Measurements from ENCODE around the gene MIEF1. TPM values are rescaled to one million over a fixed set of nuclear protein-coding genes. Genes with fewer than 3 reads are reported as not detected.
"Not testable (repeated sequence)": the region's sequence is repeated elsewhere in the genome, so short reads cannot be mapped to it uniquely, and the experiment has no call there.

MIEF1 gene
- total RNA-seq, 1 donor from 2014 or later: 27.7 TPM

DNA sequence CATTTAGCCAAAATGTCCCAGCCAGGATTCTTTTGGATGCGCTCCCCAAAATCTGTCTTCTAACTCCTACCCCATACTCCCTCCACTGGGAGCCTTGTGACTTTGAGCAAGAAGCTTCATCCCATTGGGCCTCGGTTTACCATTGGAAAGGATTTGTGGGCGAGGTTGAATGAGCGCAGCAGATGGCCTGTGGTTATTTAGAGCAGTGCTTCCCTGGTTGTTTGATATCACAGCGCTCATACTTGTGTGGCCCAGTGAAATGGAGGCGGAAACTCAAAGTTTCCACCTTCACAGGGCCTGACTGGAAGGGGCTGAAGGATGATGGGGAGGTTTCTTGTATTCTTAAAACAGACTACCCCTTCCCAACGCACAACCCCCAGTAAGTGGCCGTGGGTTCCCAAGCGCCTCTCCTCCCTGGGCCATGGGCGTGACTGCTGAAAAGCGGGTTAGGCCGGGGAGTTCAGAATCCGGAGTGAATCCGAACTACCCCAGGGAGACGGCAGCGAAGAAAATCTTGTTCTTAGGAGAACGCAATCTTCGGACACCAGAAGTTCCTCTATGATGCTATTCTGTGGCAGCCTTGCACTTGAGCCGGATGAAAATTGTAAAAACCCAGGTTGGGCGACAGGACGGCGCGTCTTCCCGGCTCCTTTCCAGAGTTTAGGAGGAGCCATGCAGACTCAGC is 17.0 kb downstream of the MIEF1 start:
- H3K27me3 ChIP-seq (ENCODE audit: low read depth): no peaks in the 10 kb centered on the region
- peak overlapping the region; percentile 100 for H3K4me3 ChIP-seq
- peak; percentile 55 for DNase-seq
- intact Hi-C loops (cut with DNase I): no loop called here
- peaks cover 55% of the 10 kb centered on the region for H3K36me3 ChIP-seq
- peak in 1 of 2 donors; percentile 1 for ATAC-seq
- H3K4me1 ChIP-seq: peaks cover 40% of the 10 kb centered on the region
- TF ChIP-seq, protein P1, sequence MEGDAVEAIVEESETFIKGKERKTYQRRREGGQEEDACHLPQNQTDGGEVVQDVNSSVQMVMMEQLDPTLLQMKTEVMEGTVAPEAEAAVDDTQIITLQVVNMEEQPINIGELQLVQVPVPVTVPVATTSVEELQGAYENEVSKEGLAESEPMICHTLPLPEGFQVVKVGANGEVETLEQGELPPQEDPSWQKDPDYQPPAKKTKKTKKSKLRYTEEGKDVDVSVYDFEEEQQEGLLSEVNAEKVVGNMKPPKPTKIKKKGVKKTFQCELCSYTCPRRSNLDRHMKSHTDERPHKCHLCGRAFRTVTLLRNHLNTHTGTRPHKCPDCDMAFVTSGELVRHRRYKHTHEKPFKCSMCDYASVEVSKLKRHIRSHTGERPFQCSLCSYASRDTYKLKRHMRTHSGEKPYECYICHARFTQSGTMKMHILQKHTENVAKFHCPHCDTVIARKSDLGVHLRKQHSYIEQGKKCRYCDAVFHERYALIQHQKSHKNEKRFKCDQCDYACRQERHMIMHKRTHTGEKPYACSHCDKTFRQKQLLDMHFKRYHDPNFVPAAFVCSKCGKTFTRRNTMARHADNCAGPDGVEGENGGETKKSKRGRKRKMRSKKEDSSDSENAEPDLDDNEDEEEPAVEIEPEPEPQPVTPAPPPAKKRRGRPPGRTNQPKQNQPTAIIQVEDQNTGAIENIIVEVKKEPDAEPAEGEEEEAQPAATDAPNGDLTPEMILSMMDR (IDR thresholded peaks at IDR 0.05): no peak
- H3K27ac ChIP-seq: peak overlapping the region; percentile 100
- H3K9me3 ChIP-seq: no peaks in the 10 kb centered on the region

DNA sequence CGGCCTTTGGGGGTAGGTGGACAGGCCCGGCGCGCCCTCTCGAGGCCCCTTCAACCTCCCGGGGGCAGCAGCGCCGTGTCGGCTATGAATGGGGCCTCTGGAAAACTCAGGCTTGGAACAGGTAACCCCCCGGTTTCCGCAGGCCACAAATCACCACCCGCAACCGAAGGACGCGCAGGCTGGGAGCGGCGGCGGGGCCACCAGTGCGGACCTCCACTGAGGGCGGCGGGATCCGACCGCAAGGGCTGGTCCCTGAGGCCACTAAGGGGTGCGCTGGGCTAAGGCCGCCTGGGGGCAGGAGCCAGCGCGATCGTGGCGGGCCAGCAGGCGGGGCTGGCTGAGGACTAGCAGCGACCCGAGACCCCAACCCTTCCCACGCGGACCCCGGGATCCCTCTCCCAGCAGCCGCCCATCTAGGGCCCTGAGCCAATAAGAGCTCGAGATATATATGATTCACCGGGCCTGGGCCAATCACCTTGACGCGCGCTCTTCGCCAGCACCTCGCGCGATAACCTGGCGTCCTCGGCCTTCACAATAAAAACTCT is 17.7 kb downstream of the MIEF1 start:
- ATAC-seq (peak; percentile 95), DNase-seq (peak; percentile 99)
- H3K36me3 ChIP-seq: peaks cover 55% of the 10 kb centered on the region
- H3K4me1 ChIP-seq: peaks cover 46% of the 10 kb centered on the region
- no peaks in the 10 kb centered on the region for H3K27me3 ChIP-seq (ENCODE audit: low read depth)
- H3K4me3 ChIP-seq: peak overlapping the region; percentile 100
- intact Hi-C loops (cut with DNase I): no loop called here
- H3K27ac ChIP-seq: peak overlapping the region; percentile 100
- H3K9me3 ChIP-seq: no peaks in the 10 kb centered on the region
- TF ChIP-seq, protein P1 (IDR thresholded peaks at IDR 0.05): peak; percentile 41

DNA sequence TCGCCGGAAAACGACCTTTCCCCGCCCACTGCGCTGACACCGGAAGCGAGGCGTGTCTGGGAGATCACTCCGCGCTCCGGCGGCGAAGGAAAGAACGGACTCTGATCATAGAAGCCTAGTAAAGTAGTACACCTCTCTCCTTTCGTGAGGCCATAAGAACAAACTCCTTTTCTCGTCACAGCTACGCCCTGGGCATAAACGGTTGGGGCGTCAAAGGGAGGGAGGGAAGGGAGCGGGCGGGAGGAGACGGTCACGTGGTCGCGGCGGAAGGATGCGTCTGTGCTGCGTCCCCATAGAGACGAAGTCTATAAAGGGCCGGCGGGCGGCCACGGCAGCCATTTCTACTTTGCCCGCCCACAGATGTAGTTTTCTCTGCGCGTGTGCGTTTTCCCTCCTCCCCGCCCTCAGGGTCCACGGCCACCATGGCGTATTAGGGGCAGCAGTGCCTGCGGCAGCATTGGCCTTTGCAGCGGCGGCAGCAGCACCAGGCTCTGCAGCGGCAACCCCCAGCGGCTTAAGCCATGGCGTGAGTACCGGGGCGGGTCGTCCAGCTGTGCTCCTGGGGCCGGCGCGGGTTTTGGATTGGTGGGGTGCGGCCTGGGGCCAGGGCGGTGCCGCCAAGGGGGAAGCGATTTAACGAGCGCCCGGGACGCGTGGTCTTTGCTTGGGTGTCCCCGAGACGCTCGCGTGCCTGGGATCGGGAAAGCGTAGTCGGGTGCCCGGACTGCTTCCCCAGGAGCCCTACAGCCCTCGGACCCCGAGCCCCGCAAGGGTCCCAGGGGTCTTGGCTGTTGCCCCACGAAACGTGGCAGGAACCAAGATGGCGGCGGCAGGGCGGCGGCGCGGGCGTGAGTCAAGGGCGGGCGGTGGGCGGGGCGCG is 18.4 kb downstream of the MIEF1 start, which contains the start of gene ATF4:
Gene ATF4 (plus strand): TSS at position 337 of the 880 bp plus-strand sequence. CDS start 884 bp downstream, outside the sequence.
- Histone ChIP-seq H3K27me3 (ENCODE audit: low read depth) (no peaks in the 10 kb centered on the region), H3K4me3 (peak within 1 kb of the TSS; percentile 100), H3K9me3 (no peaks in the 10 kb centered on the region), H3K36me3 (peaks cover 55% of the 10 kb centered on the region), H3K27ac (peak within 1 kb of the TSS; percentile 100), H3K4me1 (peaks cover 53% of the 10 kb centered on the region)
- TF ChIP-seq, protein P1 (IDR thresholded peaks at IDR 0.05): no peak
- intact Hi-C loops (cut with DNase I): no loop called here
- ATAC-seq (peak; percentile 79 to 89), DNase-seq (peak; percentile 94)

GRCh38 chr22:39521106-39521885 is 19.2 kb downstream of the MIEF1 start:
- Histone ChIP-seq H3K4me3 (peak overlapping the region; percentile 100), H3K4me1 (peaks cover 60% of the 10 kb centered on the region), H3K36me3 (peaks cover 48% of the 10 kb centered on the region), H3K27ac (peak overlapping the region; percentile 100)
- ATAC-seq; intact Hi-C loops (cut with DNase I); H3K27me3 ChIP-seq (ENCODE audit: low read depth); H3K9me3 ChIP-seq: not testable (repeated sequence)
- DNase-seq: peak; percentile 41

GRCh38 chr22:39522091-39522490 is 20.0 kb downstream of the MIEF1 start:
- H3K9me3 ChIP-seq; H3K27me3 ChIP-seq (ENCODE audit: low read depth); intact Hi-C loops (cut with DNase I); ATAC-seq: not testable (repeated sequence)
- peak overlapping the region; percentile 100 for H3K4me3 ChIP-seq
- peak overlapping the region; percentile 100 for H3K27ac ChIP-seq
- H3K4me1 ChIP-seq: peaks cover 67% of the 10 kb centered on the region
- DNase-seq: peak; percentile 6
- peaks cover 47% of the 10 kb centered on the region for H3K36me3 ChIP-seq

Data from lower lobe of right lung (tissue), 2 donors.